VCaP (cell line): Measurements from ENCODE around the gene GFPT1.

ENCODE experiments used
- H3K27ac ChIP-seq: fragments of 450-650 bp; 2 replicates; pipeline ENCODE4 v1.5.1; 2017
- CTCF ChIP-seq: fragments of 450-650 bp; conservative IDR thresholded peaks from 2 replicates; pipeline ENCODE4 v1.5.1; 2017; ENCODE audit warnings: mild to moderate bottlenecking, moderate library complexity

The GFPT1 gene

GRCh38 chr2:69416147-69416546 lies 29.1 kb upstream of the GFPT1 start:
- TF ChIP-seq CTCF: no peak
- H3K27ac ChIP-seq: no peak overlapping the region

- no peak overlapping the region for H3K27ac ChIP-seq
- no peak for TF ChIP-seq CTCF
Observed at GRCh38 chr2:69411120-69411519, 24.1 kb upstream of the GFPT1 start.

- no peak overlapping the region for H3K27ac ChIP-seq
- no peak for TF ChIP-seq CTCF
Observed at GRCh38 chr2:69405306-69405705, 18.3 kb upstream of the GFPT1 start.

GRCh38 chr2:69400121-69400520 lies 13.1 kb upstream of the GFPT1 start:
- TF ChIP-seq CTCF: no peak
- H3K27ac ChIP-seq: no peak overlapping the region

- no peak overlapping the region for H3K27ac ChIP-seq
- no peak for TF ChIP-seq CTCF
Observed at GRCh38 chr2:69397234-69397633, 10.2 kb upstream of the GFPT1 start.

- H3K27ac ChIP-seq: no peak overlapping the region
- no peak for TF ChIP-seq CTCF
Observed at GRCh38 chr2:69395866-69396265, 8.8 kb upstream of the GFPT1 start.

- no peak for TF ChIP-seq CTCF
- no peak overlapping the region for H3K27ac ChIP-seq
Observed at GRCh38 chr2:69393963-69394362, 6.9 kb upstream of the GFPT1 start.

- H3K27ac ChIP-seq: no peak overlapping the region
- TF ChIP-seq CTCF: no peak
Observed at GRCh38 chr2:69390471-69390870, 3.4 kb upstream of the GFPT1 start.
